ENCODE measurements around the gene FAM50B. TPM values are rescaled to one million over a fixed set of nuclear protein-coding genes. Genes with fewer than 3 reads are reported as not detected.

The FAM50B gene
- total RNA-seq, 1 donor = 0.52 TPM

GRCh38 chr6:3870528-3870925, 21.4 kb downstream of the FAM50B start:
- Histone ChIP-seq H3K4me3 (ENCODE audit: low read length) (no peak overlapping the region), H3K27me3 (ENCODE audit: insufficient read depth, low read length) (no peaks in the 10 kb centered on the region), H3K9me3 (ENCODE audit: low read depth, low read length) (no peaks in the 10 kb centered on the region), H3K4me1 (ENCODE audit: insufficient read depth, low read length) (peaks cover 4% of the 10 kb centered on the region)

- H3K27me3 ChIP-seq (ENCODE audit: insufficient read depth, low read length) = no peaks in the 10 kb centered on the region
- H3K4me1 ChIP-seq (ENCODE audit: insufficient read depth, low read length) = peaks cover 4% of the 10 kb centered on the region
- H3K9me3 ChIP-seq (ENCODE audit: low read depth, low read length) = no peaks in the 10 kb centered on the region
- H3K4me3 ChIP-seq (ENCODE audit: low read length) = no peak overlapping the region
These were observed 22.3 kb downstream of the FAM50B start for GRCh38 chr6:3871515-3871914.

- no peaks in the 10 kb centered on the region for H3K27me3 ChIP-seq (ENCODE audit: insufficient read depth, low read length)
These were observed 22.8 kb downstream of the FAM50B start for GRCh38 chr6:3871939-3872338.

GRCh38 chr6:3872370-3872854, 23.2 kb downstream of the FAM50B start:
- no peaks in the 10 kb centered on the region for H3K27me3 ChIP-seq (ENCODE audit: insufficient read depth, low read length)
- no peaks in the 10 kb centered on the region for H3K9me3 ChIP-seq (ENCODE audit: low read depth, low read length)
- H3K4me3 ChIP-seq (ENCODE audit: low read length) = no peak overlapping the region
- peaks cover 4% of the 10 kb centered on the region for H3K4me1 ChIP-seq (ENCODE audit: insufficient read depth, low read length)

More at GRCh38 chr6:3871939-3872338, 22.8 kb downstream of the FAM50B start:
- Histone ChIP-seq H3K4me1 (ENCODE audit: insufficient read depth, low read length) (peaks cover 4% of the 10 kb centered on the region), H3K9me3 (ENCODE audit: low read depth, low read length) (no peaks in the 10 kb centered on the region), H3K4me3 (ENCODE audit: low read length) (no peak overlapping the region)

- Histone ChIP-seq H3K4me3 (ENCODE audit: low read length) (no peak overlapping the region), H3K27me3 (ENCODE audit: insufficient read depth, low read length) (no peaks in the 10 kb centered on the region), H3K4me1 (ENCODE audit: insufficient read depth, low read length) (peaks cover 2% of the 10 kb centered on the region), H3K9me3 (ENCODE audit: low read depth, low read length) (no peaks in the 10 kb centered on the region)
These were observed 23.9 kb downstream of the FAM50B start for GRCh38 chr6:3873051-3873450.

- no peaks in the 10 kb centered on the region for H3K4me1 ChIP-seq (ENCODE audit: insufficient read depth, low read length)
- H3K27me3 ChIP-seq (ENCODE audit: insufficient read depth, low read length) = no peaks in the 10 kb centered on the region
- no peaks in the 10 kb centered on the region for H3K9me3 ChIP-seq (ENCODE audit: low read depth, low read length)
- no peak overlapping the region for H3K4me3 ChIP-seq (ENCODE audit: low read length)
These were observed 24.9 kb downstream of the FAM50B start for GRCh38 chr6:3874069-3874468.

GRCh38 chr6:3875486-3875885, 26.3 kb downstream of the FAM50B start:
- Histone ChIP-seq H3K4me1 (ENCODE audit: insufficient read depth, low read length) (no peaks in the 10 kb centered on the region), H3K27me3 (ENCODE audit: insufficient read depth, low read length) (no peaks in the 10 kb centered on the region), H3K4me3 (ENCODE audit: low read length) (no peak overlapping the region), H3K9me3 (ENCODE audit: low read depth, low read length) (no peaks in the 10 kb centered on the region)

GRCh38 chr6:3876101-3876500, 26.9 kb downstream of the FAM50B start:
- H3K9me3 ChIP-seq (ENCODE audit: low read depth, low read length) = no peaks in the 10 kb centered on the region
- H3K4me1 ChIP-seq (ENCODE audit: insufficient read depth, low read length) = no peaks in the 10 kb centered on the region
- H3K27me3 ChIP-seq (ENCODE audit: insufficient read depth, low read length) = no peaks in the 10 kb centered on the region
- no peak overlapping the region for H3K4me3 ChIP-seq (ENCODE audit: low read length)

- Histone ChIP-seq H3K27me3 (ENCODE audit: insufficient read depth, low read length) (no peaks in the 10 kb centered on the region), H3K4me3 (ENCODE audit: low read length) (no peak overlapping the region), H3K9me3 (ENCODE audit: low read depth, low read length) (no peaks in the 10 kb centered on the region), H3K4me1 (ENCODE audit: insufficient read depth, low read length) (no peaks in the 10 kb centered on the region)
These were observed 27.7 kb downstream of the FAM50B start for GRCh38 chr6:3876866-3877265.

- Histone ChIP-seq H3K9me3 (ENCODE audit: low read depth, low read length) (no peaks in the 10 kb centered on the region), H3K4me1 (ENCODE audit: insufficient read depth, low read length) (no peaks in the 10 kb centered on the region), H3K4me3 (ENCODE audit: low read length) (no peak overlapping the region), H3K27me3 (ENCODE audit: insufficient read depth, low read length) (no peaks in the 10 kb centered on the region)
These were observed 29.0 kb downstream of the FAM50B start for GRCh38 chr6:3878048-3878666.

- no peaks in the 10 kb centered on the region for H3K27me3 ChIP-seq (ENCODE audit: insufficient read depth, low read length)
- no peaks in the 10 kb centered on the region for H3K9me3 ChIP-seq (ENCODE audit: low read depth, low read length)
- H3K4me1 ChIP-seq (ENCODE audit: insufficient read depth, low read length) = no peaks in the 10 kb centered on the region
- no peak overlapping the region for H3K4me3 ChIP-seq (ENCODE audit: low read length)
These were observed 30.2 kb downstream of the FAM50B start for GRCh38 chr6:3879194-3879952.

GRCh38 chr6:3881711-3882421, 32.7 kb downstream of the FAM50B start:
- Histone ChIP-seq H3K9me3 (ENCODE audit: low read depth, low read length) (no peaks in the 10 kb centered on the region), H3K27me3 (ENCODE audit: insufficient read depth, low read length) (no peaks in the 10 kb centered on the region), H3K4me3 (ENCODE audit: low read length) (no peak overlapping the region), H3K4me1 (ENCODE audit: insufficient read depth, low read length) (no peaks in the 10 kb centered on the region)

- Histone ChIP-seq H3K4me3 (ENCODE audit: low read length) (no peak overlapping the region), H3K4me1 (ENCODE audit: insufficient read depth, low read length) (no peaks in the 10 kb centered on the region), H3K27me3 (ENCODE audit: insufficient read depth, low read length) (no peaks in the 10 kb centered on the region), H3K9me3 (ENCODE audit: low read depth, low read length) (no peaks in the 10 kb centered on the region)
These were observed 33.3 kb downstream of the FAM50B start for GRCh38 chr6:3882431-3882830.

- Histone ChIP-seq H3K9me3 (ENCODE audit: low read depth, low read length) (no peaks in the 10 kb centered on the region), H3K27me3 (ENCODE audit: insufficient read depth, low read length) (no peaks in the 10 kb centered on the region), H3K4me1 (ENCODE audit: insufficient read depth, low read length) (no peaks in the 10 kb centered on the region), H3K4me3 (ENCODE audit: low read length) (no peak overlapping the region)
These were observed 33.7 kb downstream of the FAM50B start for GRCh38 chr6:3882866-3883265.

GRCh38 chr6:3884007-3884745, 35.0 kb downstream of the FAM50B start:
- Histone ChIP-seq H3K27me3 (ENCODE audit: insufficient read depth, low read length) (no peaks in the 10 kb centered on the region), H3K4me1 (ENCODE audit: insufficient read depth, low read length) (no peaks in the 10 kb centered on the region), H3K9me3 (ENCODE audit: low read depth, low read length) (no peaks in the 10 kb centered on the region), H3K4me3 (ENCODE audit: low read length) (no peak overlapping the region)

All from mononuclear cell (primary cell).